GM12878 (cell line): ENCODE measurements around the gene LAMA4. TPM values are rescaled to one million over a fixed set of nuclear protein-coding genes. Genes with fewer than 3 reads are reported as not detected.

Source experiments
- ATAC-seq: fragments of 200-7000 bp; cut with Tn5 transposase; 3 replicates; pipeline ENCODE4 v1.9.1; 2020; ENCODE audit warnings: mild to moderate bottlenecking, moderate library complexity
- BruUV-seq: library from RNA; stranded (reverse); fragments of 400-500 nt; replicated peaks from 2 replicates; lab custom pipeline; 2021; lab: Mats Ljungman, UMichigan
- CTCF ChIA-PET: fragments of 300-600 bp; sonication (Branson Sonifier 250); formaldehyde crosslinking; extraction: SDS; loops from one replicate; lab custom pipeline; 2021; ENCODE audit warnings: inconsistent platforms; lab: Yijun Ruan, JAX
- POLR2A ChIA-PET: fragments of 350-600 bp; formaldehyde crosslinking; extraction: SDS; loops from one replicate; lab custom pipeline; 2021; ENCODE audit warnings: inconsistent platforms; lab: Charles Lee
- RAD21 ChIA-PET: fragments of 300-600 bp; sonication (Branson Sonifier 250); formaldehyde crosslinking; loops from one replicate; lab custom pipeline; 2023; ENCODE audit warnings: antibody characterized with exemption; ENCODE audit not compliant: unreplicated experiment; lab: Charles Lee
- SMC1A ChIA-PET: fragments of 300-600 bp; sonication (Branson Sonifier 250); formaldehyde crosslinking; loops from one replicate; lab custom pipeline; 2023; ENCODE audit not compliant: unreplicated experiment, uncharacterized antibody; lab: Charles Lee
- DNase-seq: peaks from one replicate; pipeline ENCODE4 v3.0.0-alpha.2; 2011; ENCODE audit warnings: low read depth, low spot score
- FAIRE-seq: peaks from 3 replicates; lab custom pipeline; 2011; peaks lifted over from hg19 to GRCh38; lab: Jason Lieb, UNC
- H2AFZ ChIP-seq: 2 replicates; pipeline ENCODE4 v1.6.0; 2011; ENCODE audit warnings: low read depth, low read length, control low read depth; ENCODE audit not compliant: control insufficient read depth
- H3K27ac ChIP-seq: 2 replicates; pipeline ENCODE4 v1.5.1; 2011; ENCODE audit warnings: control low read depth; ENCODE audit not compliant: control insufficient read depth, insufficient read depth
- H3K27me3 ChIP-seq, 2 experiments: replicated peaks in 1 of 2; 2 replicates each; pipeline versions ENCODE4 v1.6.0 to v1.6.1; 2011; ENCODE audit warnings: low read length in 1 of 2; ENCODE audit not compliant: control insufficient read depth in 2 of 2, insufficient read depth in 2 of 2
- H3K36me3 ChIP-seq, 2 experiments: 2 replicates each; pipeline ENCODE4 v1.5.1; 2011; ENCODE audit warnings: low read length in 1 of 2; ENCODE audit not compliant: control insufficient read depth in 2 of 2, insufficient read depth in 2 of 2
- H3K4me1 ChIP-seq: 2 replicates; pipeline ENCODE4 v1.6.1; 2011; ENCODE audit warnings: mild to moderate bottlenecking, low read length, moderate library complexity, mixed read lengths; ENCODE audit not compliant: control insufficient read depth, insufficient read depth
- H3K4me2 ChIP-seq: 2 replicates; pipeline ENCODE4 v1.6.0; 2011; ENCODE audit warnings: control low read depth; ENCODE audit not compliant: control insufficient read depth, insufficient read depth
- H3K4me3 ChIP-seq: fragments of 200-600 bp; sonication (generic); 2 replicates; pipeline ENCODE4 v1.5.1; 2016
- H3K79me2 ChIP-seq: 2 replicates; pipeline ENCODE4 v1.6.0; 2011; ENCODE audit warnings: low read length; ENCODE audit not compliant: control insufficient read depth, insufficient read depth
- H3K9ac ChIP-seq: 2 replicates; pipeline ENCODE4 v1.8.0; 2011; ENCODE audit warnings: low read length, control low read depth, mixed read lengths; ENCODE audit not compliant: control insufficient read depth, insufficient read depth
- H3K9me3 ChIP-seq: replicated peaks from 3 replicates; pipeline ENCODE4 v1.5.1; 2011; ENCODE audit warnings: mild to moderate bottlenecking, low read length; ENCODE audit not compliant: control insufficient read depth, insufficient read depth
- H4K20me1 ChIP-seq: 2 replicates; pipeline ENCODE4 v1.6.0; 2011; ENCODE audit not compliant: control insufficient read depth, insufficient read depth
- ASH2L ChIP-seq: fragments of 300-600, 200-600 bp; sonication (generic); IDR thresholded peaks from 2 replicates; pipeline ENCODE4 v1.6.1; 2017; ENCODE audit warnings: low read depth, mild to moderate bottlenecking, borderline replicate concordance
- BHLHE40 ChIP-seq, 2 experiments: fragments of 450-650 bp in 1 of 2; IDR thresholded peaks; 2 replicates each; pipeline ENCODE4 v1.6.1; 2011 to 2017; ENCODE audit warnings: low read depth in 2 of 2, borderline replicate concordance in 1 of 2, improper control_type of control experiment in 1 of 2, low read length in 1 of 2, mild to moderate bottlenecking in 1 of 2
- CHD2 ChIP-seq: IDR thresholded peaks from 2 replicates; pipeline ENCODE4 v1.6.1; 2011; ENCODE audit warnings: low read depth, low read length, improper control_type of control experiment, borderline replicate concordance
- GATAD2B ChIP-seq: fragments of 450-650 bp; conservative IDR thresholded peaks from 2 replicates; pipeline ENCODE4 v1.6.1; 2017; ENCODE audit warnings: low read depth, mild to moderate bottlenecking, moderate library complexity
- HDGF ChIP-seq: fragments of 450-650 bp; IDR thresholded peaks from 2 replicates; pipeline ENCODE4 v1.6.1; 2016; ENCODE audit warnings: antibody characterized with exemption
- KLF5 ChIP-seq: fragments of 450-650 bp; IDR thresholded peaks from 2 replicates; pipeline ENCODE4 v1.6.1; 2014; ENCODE audit warnings: mild to moderate bottlenecking; ENCODE audit not compliant: partially characterized antibody
- MTA2 ChIP-seq: fragments of 450-650 bp; IDR thresholded peaks from 2 replicates; pipeline ENCODE4 v1.6.1; 2016; ENCODE audit warnings: low read depth, mild to moderate bottlenecking, moderate library complexity
- MYC ChIP-seq: IDR thresholded peaks from 2 replicates; pipeline ENCODE4 v1.6.1; 2011; ENCODE audit warnings: mild to moderate bottlenecking, low read length, moderate library complexity, inconsistent platforms; ENCODE audit not compliant: insufficient read depth, insufficient replicate concordance, insufficient read length, severe bottlenecking
- NR2C2 ChIP-seq: IDR thresholded peaks from 2 replicates; pipeline ENCODE4 v1.6.1; 2011; ENCODE audit warnings: borderline replicate concordance, low read depth; ENCODE audit not compliant: control insufficient read depth, insufficient read length
- PAX5 ChIP-seq: IDR thresholded peaks from 2 replicates; pipeline ENCODE4 v1.6.1; 2011; ENCODE audit warnings: low read depth, low read length, borderline replicate concordance
- RELB ChIP-seq: fragments of 450-650 bp; IDR thresholded peaks from 2 replicates; pipeline ENCODE4 v1.6.1; 2017; ENCODE audit warnings: low read depth, mild to moderate bottlenecking, moderate library complexity
- SMAD5 ChIP-seq: IDR thresholded peaks from 2 replicates; pipeline ENCODE4 v1.6.1; 2016; ENCODE audit warnings: antibody characterized with exemption, low read depth
- STAT1 ChIP-seq: fragments of 450-650 bp; conservative IDR thresholded peaks from 2 replicates; pipeline ENCODE4 v1.6.1; 2014; ENCODE audit warnings: antibody characterized with exemption, mild to moderate bottlenecking
- ZNF274 ChIP-seq: IDR thresholded peaks from one replicate; pipeline ENCODE4 v1.8.0; 2011; ENCODE audit not compliant: insufficient read length, insufficient read depth
- ZNF622 ChIP-seq: fragments of 450-650 bp; IDR thresholded peaks from 2 replicates; pipeline ENCODE4 v1.6.1; 2017; ENCODE audit warnings: mild to moderate bottlenecking, inconsistent platforms
- WGBS: methylation state at CpG from one replicate; pipeline ENCODE4 v1.1.6; 2016; ENCODE audit warnings: low lambda C conversion rate; ENCODE audit not compliant: insufficient replicate concordance, insufficient coverage; ENCODE audit errors: missing lambda C conversion rate; 5-methylcytosine and 5-hydroxymethylcytosine counted together
- in situ Hi-C: fragments of 300-500 bp; cut with MboI; formaldehyde crosslinking; loops from 9 replicates; pipeline ENCODE4 v1.14.3; 2018; ENCODE audit warnings: mixed read lengths
- intact Hi-C: fragments of 100-400 bp; cut with micrococcal nuclease; formaldehyde crosslinking; loops from one replicate; pipeline ENCODE4 v1.14.2; 2022; ENCODE audit not compliant: unreplicated experiment
- polyA plus RNA-seq, 11 experiments: library from polyadenylated mRNA; depleted of rRNA in 4 of 11; unstranded in 6 of 11; stranded (reverse) in 5 of 11; fragments of >200 nt; fragmentation: Nextera tagmentation in 4 of 11; fragmentation: Illumina TruSeq in 1 of 11; extraction: Ambion mirVana in 4 of 11; extraction: Trizol in 1 of 11; gene quantifications; 1 replicate in 1 of 11; 2 replicates in 10 of 11; pipeline versions ENCODE4 v1.2.1 to v1.2.3, GENCODE V29; 2011 to 2016; ENCODE audit warnings: inconsistent platforms in 2 of 11, missing spikeins in 2 of 11, low read depth in 1 of 11
- total RNA-seq, 4 experiments: library from RNA; depleted of rRNA in 3 of 4; stranded (reverse); fragments of >200 nt in 3 of 4; fragmentation: Illumina TruSeq in 1 of 4; extraction: Trizol in 1 of 4; gene quantifications; 2 replicates each; pipeline versions ENCODE4 v1.2.1 to v1.2.3, GENCODE V29; 2013 to 2021
- TF ChIP-seq, protein P1 (sequence below): IDR thresholded peaks from 2 replicates; pipeline ENCODE4 v1.6.1; 2012; ENCODE audit warnings: mild to moderate bottlenecking, low read depth, low read length

The LAMA4 gene
- total and polyA plus RNA-seq, 10 of the 15 experiments (the other 5 are each of a cell fraction or from before 2014, with no cell fraction given) = 0.11 to 0.21 (median 0.14) TPM; not detected in 7

DNA sequence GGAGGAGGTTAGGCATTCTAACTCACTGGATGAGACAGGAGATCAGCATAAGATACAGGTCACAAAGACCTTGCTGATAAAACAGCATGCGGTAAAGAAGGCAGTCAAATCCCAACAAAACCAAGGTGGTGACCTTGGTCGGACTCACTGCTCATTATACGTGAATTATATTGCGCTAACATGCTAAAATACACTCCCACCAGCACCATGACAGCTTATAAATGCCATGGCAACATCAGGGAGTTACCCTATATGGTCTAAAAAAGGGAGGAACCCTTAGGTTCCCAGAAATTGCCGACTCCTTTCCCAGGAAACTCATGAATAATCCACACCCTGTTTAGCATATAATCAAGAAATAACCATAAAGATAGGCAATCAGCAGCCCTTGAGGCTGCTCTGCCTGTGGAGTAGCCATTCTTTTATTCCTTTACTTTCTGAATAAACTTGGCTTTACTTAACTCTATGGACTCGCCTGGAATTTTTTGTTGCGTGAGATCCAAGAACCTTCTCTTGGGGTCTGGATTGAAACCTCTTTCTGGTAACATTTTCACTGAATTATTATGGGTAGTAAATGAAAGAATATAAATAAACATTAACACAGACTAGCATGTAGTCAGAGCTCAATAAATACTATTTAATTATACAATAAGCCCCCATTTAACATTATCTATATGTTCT lies 3.0 kb upstream of the LAMA4 start:
- Histone ChIP-seq H2AFZ (no peak overlapping the region), H3K9me3 (no peaks in the 10 kb centered on the region), H3K27ac (no peak overlapping the region), H4K20me1 (no peaks in the 10 kb centered on the region), H3K4me3 (no peak overlapping the region), H3K4me1 (no peaks in the 10 kb centered on the region), H3K27me3 (peaks cover 9 to 13% of the 10 kb centered on the region in 2 experiments; a peak in 3 of 4 replicates), H3K4me2 (no peak overlapping the region), H3K9ac (no peak overlapping the region), H3K36me3 (no peaks in the 10 kb centered on the region), H3K79me2 (no peaks in the 10 kb centered on the region)
- CTCF ChIA-PET = interaction anchor here (0.9 kb wide), 1 partner anchor 94 kb away, joined by 3 read pairs; no protein-coding TSS in a partner anchor
- POLR2A ChIA-PET = no interaction called here
- in situ Hi-C loops = no loop called here
- BruUV-seq = no TSS peak
- TF ChIP-seq GATAD2B = no peak
- TF ChIP-seq STAT1 = no peak
- TF ChIP-seq SMAD5 = no peak
- TF ChIP-seq MYC = no peak
- no peak for TF ChIP-seq ZNF274
- TF ChIP-seq RELB = no peak
- no peak for TF ChIP-seq KLF5
- no peak for TF ChIP-seq ASH2L
- TF ChIP-seq, protein P1, sequence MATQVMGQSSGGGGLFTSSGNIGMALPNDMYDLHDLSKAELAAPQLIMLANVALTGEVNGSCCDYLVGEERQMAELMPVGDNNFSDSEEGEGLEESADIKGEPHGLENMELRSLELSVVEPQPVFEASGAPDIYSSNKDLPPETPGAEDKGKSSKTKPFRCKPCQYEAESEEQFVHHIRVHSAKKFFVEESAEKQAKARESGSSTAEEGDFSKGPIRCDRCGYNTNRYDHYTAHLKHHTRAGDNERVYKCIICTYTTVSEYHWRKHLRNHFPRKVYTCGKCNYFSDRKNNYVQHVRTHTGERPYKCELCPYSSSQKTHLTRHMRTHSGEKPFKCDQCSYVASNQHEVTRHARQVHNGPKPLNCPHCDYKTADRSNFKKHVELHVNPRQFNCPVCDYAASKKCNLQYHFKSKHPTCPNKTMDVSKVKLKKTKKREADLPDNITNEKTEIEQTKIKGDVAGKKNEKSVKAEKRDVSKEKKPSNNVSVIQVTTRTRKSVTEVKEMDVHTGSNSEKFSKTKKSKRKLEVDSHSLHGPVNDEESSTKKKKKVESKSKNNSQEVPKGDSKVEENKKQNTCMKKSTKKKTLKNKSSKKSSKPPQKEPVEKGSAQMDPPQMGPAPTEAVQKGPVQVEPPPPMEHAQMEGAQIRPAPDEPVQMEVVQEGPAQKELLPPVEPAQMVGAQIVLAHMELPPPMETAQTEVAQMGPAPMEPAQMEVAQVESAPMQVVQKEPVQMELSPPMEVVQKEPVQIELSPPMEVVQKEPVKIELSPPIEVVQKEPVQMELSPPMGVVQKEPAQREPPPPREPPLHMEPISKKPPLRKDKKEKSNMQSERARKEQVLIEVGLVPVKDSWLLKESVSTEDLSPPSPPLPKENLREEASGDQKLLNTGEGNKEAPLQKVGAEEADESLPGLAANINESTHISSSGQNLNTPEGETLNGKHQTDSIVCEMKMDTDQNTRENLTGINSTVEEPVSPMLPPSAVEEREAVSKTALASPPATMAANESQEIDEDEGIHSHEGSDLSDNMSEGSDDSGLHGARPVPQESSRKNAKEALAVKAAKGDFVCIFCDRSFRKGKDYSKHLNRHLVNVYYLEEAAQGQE = no peak
- no peak for TF ChIP-seq NR2C2
- TF ChIP-seq ZNF622 = no peak
- TF ChIP-seq PAX5 = no peak
- TF ChIP-seq MTA2 = no peak
- no peak for TF ChIP-seq BHLHE40 (IDR thresholded peaks at IDR 0.05; ENCODE audit: borderline replicate concordance in 1 of 2, low read depth in 2 of 2, low read length in 1 of 2)
- TF ChIP-seq HDGF = no peak
- no peak for TF ChIP-seq CHD2
- 31% methylated on average over 7 of the region's 7 CpGs for WGBS
- intact Hi-C loops = no loop called here
- FAIRE-seq = no peak
- RAD21 ChIA-PET = no interaction called here
- SMC1A ChIA-PET = interaction anchor here (0.9 to 1.0 kb wide), 2 partner anchors 11 to 50 kb away, joined by 3 read pairs; no protein-coding TSS in a partner anchor
- ATAC-seq = no peak
- DNase-seq = no peak
